Sigmoid colon (tissue), 7 donors: ENCODE measurements around the gene RALA. TPM values are rescaled to one million over a fixed set of nuclear protein-coding genes. Genes with fewer than 3 reads are reported as not detected.

ENCODE experiments used
- DNase-seq: peaks from one replicate; pipeline ENCODE4 v3.0.0-alpha.2; 2019
- H3K27ac ChIP-seq, 4 donors: fragments of 200-600 bp; sonication (generic); one replicate each; pipeline ENCODE4 v1.5.1; 2016 to 2019; ENCODE audit warnings: mild to moderate bottlenecking in 1 of 4
- H3K27me3 ChIP-seq, 3 donors: fragments of 200-600 bp; sonication (generic); one replicate each; pipeline ENCODE4 v1.5.1; 2019; ENCODE audit warnings: mild to moderate bottlenecking in 1 of 3
- H3K36me3 ChIP-seq, 4 donors: fragments of 200-600 bp; sonication (generic); one replicate each; pipeline ENCODE4 v1.5.1; 2016 to 2019
- H3K4me1 ChIP-seq, 4 donors: fragments of 200-600 bp; sonication (generic); one replicate each; pipeline ENCODE4 v1.5.1; 2017 to 2019
- H3K4me3 ChIP-seq, 4 donors: fragments of 200-600 bp; sonication (generic); one replicate each; pipeline ENCODE4 v1.5.1; 2017 to 2019; ENCODE audit warnings: mild to moderate bottlenecking in 2 of 4, moderate library complexity in 1 of 4
- H3K9me3 ChIP-seq, 4 donors: fragments of 200-600 bp in 3 of 4; sonication (generic) in 3 of 4; one replicate each; pipeline versions ENCODE4 v1.5.1 to v1.6.1; 2013 to 2019
- EP300 ChIP-seq, 4 donors: sonication (generic); formaldehyde crosslinking; IDR thresholded peaks; one replicate each; pipeline ENCODE4 v1.6.1; 2017; ENCODE audit warnings: antibody characterized with exemption in 4 of 4
- POLR2A ChIP-seq, 2 donors: fragments of 450-650 bp; IDR thresholded peaks; one replicate each; pipeline ENCODE4 v1.6.1; 2016; ENCODE audit warnings: antibody characterized with exemption in 2 of 2, mild to moderate bottlenecking in 2 of 2, moderate library complexity in 2 of 2
- POLR2AphosphoS5 ChIP-seq, 4 donors: sonication (generic); formaldehyde crosslinking; IDR thresholded peaks; one replicate each; pipeline ENCODE4 v1.6.1; 2017; ENCODE audit warnings: antibody characterized with exemption in 4 of 4
- WGBS, 2 donors: extraction: QIAGEN DNeasy Blood & Tissue Kit; methylation state at CpG; one replicate each; pipeline ENCODE4 v1.1.7; 2013; 5-methylcytosine and 5-hydroxymethylcytosine counted together
- intact Hi-C: fragments of 100-400 bp; cut with DNase I; formaldehyde crosslinking; loops from one replicate; pipeline ENCODE4 v1.15.1; 2023
- polyA plus RNA-seq, 3 donors: library from polyadenylated mRNA; stranded (reverse); fragments of 200-250 nt; gene quantifications; one replicate each; pipeline ENCODE4 v1.2.3, GENCODE V29; 2013
- total RNA-seq, 4 donors: library from RNA; depleted of rRNA; stranded (reverse); fragments of >200 nt; gene quantifications; one replicate each; pipeline ENCODE4 v1.1.0, GENCODE V29; 2016
- TF ChIP-seq, protein P1 (sequence below), 4 experiments: fragments of 450-650 bp in 3 of 4; fragments of 200-600 bp in 1 of 4; IDR thresholded peaks; one replicate each; pipeline ENCODE4 v1.5.1; 2016 to 2019; ENCODE audit warnings: antibody characterized with exemption in 4 of 4, mild to moderate bottlenecking in 3 of 4, moderate library complexity in 2 of 4
- donor health status: healthy with polysubstance abuse.
- donor health status: Bipolar disorder and iron deficiency.
- donor health status: healthy.

The RALA gene
- total and polyA plus RNA-seq, 7 donors, result 11.5 to 68.0 (median 19.6) TPM

GRCh38 chr7:39582536-39582935, 40.8 kb upstream of the RALA start:
- Histone ChIP-seq H3K9me3 (no peaks in the 10 kb centered on the region), H3K27ac (no peak overlapping the region), H3K4me3 (no peak overlapping the region), H3K4me1 (no peaks in the 10 kb centered on the region), H3K27me3 (no peaks in the 10 kb centered on the region), H3K36me3 (peaks cover 0 to 9% (median 0%) of the 10 kb centered on the region in 4 donors)
- WGBS, 2 donors, result 96% methylated on average over 2 of the region's 2 CpGs
- intact Hi-C loops, result loop anchor here (2.0 to 10.0 kb wide), 3 partner anchors 40 to 472 kb away; partner anchors contain the start of gene RALA
- DNase-seq, result no peak
- TF ChIP-seq POLR2A (IDR thresholded peaks at IDR 0.05) (no peak), EP300 (IDR thresholded peaks at IDR 0.05) (no peak), POLR2AphosphoS5 (IDR thresholded peaks at IDR 0.05) (no peak)
- TF ChIP-seq, protein P1, sequence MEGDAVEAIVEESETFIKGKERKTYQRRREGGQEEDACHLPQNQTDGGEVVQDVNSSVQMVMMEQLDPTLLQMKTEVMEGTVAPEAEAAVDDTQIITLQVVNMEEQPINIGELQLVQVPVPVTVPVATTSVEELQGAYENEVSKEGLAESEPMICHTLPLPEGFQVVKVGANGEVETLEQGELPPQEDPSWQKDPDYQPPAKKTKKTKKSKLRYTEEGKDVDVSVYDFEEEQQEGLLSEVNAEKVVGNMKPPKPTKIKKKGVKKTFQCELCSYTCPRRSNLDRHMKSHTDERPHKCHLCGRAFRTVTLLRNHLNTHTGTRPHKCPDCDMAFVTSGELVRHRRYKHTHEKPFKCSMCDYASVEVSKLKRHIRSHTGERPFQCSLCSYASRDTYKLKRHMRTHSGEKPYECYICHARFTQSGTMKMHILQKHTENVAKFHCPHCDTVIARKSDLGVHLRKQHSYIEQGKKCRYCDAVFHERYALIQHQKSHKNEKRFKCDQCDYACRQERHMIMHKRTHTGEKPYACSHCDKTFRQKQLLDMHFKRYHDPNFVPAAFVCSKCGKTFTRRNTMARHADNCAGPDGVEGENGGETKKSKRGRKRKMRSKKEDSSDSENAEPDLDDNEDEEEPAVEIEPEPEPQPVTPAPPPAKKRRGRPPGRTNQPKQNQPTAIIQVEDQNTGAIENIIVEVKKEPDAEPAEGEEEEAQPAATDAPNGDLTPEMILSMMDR (IDR thresholded peaks at IDR 0.05), result no peak

GRCh38 chr7:39583539-39583938, 39.8 kb upstream of the RALA start:
- Histone ChIP-seq H3K4me3 (no peak overlapping the region), H3K27ac (no peak overlapping the region), H3K36me3 (peaks cover 0 to 6% (median 0%) of the 10 kb centered on the region in 4 donors), H3K4me1 (no peaks in the 10 kb centered on the region), H3K27me3 (no peaks in the 10 kb centered on the region), H3K9me3 (no peaks in the 10 kb centered on the region)
- TF ChIP-seq EP300 (IDR thresholded peaks at IDR 0.05), result no peak
- TF ChIP-seq, protein P1 (IDR thresholded peaks at IDR 0.05), result no peak
- no peak for TF ChIP-seq POLR2A (IDR thresholded peaks at IDR 0.05)
- WGBS, 2 donors, result 47 to 76% methylated on average over 2 of the region's 2 CpGs
- intact Hi-C loops, result loop anchor here (2.0 to 10.0 kb wide), 3 partner anchors 39 to 471 kb away; partner anchors contain the start of gene RALA
- no peak for DNase-seq

- Histone ChIP-seq H3K27me3 (no peaks in the 10 kb centered on the region), H3K4me1 (no peaks in the 10 kb centered on the region), H3K4me3 (no peak overlapping the region), H3K9me3 (no peaks in the 10 kb centered on the region), H3K36me3 (no peaks in the 10 kb centered on the region), H3K27ac (no peak overlapping the region)
- DNase-seq, result no peak
- TF ChIP-seq EP300 (IDR thresholded peaks at IDR 0.05), result no peak
- no peak for TF ChIP-seq POLR2AphosphoS5 (IDR thresholded peaks at IDR 0.05)
- no peak for TF ChIP-seq POLR2A (IDR thresholded peaks at IDR 0.05)
- intact Hi-C loops, result loop anchor here (10.0 kb wide), 1 partner anchor 467 kb away; no protein-coding TSS in a partner anchor
These were observed 36.0 kb upstream of the RALA start for GRCh38 chr7:39587393-39587792.

GRCh38 chr7:39588416-39588815, 35.0 kb upstream of the RALA start:
- intact Hi-C loops, result loop anchor here (10.0 kb wide), 1 partner anchor 466 kb away; no protein-coding TSS in a partner anchor
- Histone ChIP-seq H3K27ac (no peak overlapping the region), H3K4me3 (no peak overlapping the region), H3K4me1 (no peaks in the 10 kb centered on the region), H3K36me3 (no peaks in the 10 kb centered on the region), H3K27me3 (no peaks in the 10 kb centered on the region), H3K9me3 (no peaks in the 10 kb centered on the region)
- WGBS, 2 donors, result 68 to 69% methylated on average over 5 of the region's 5 CpGs
- DNase-seq, result no peak
- TF ChIP-seq, protein P1 (IDR thresholded peaks at IDR 0.05), result no peak
- TF ChIP-seq POLR2A (IDR thresholded peaks at IDR 0.05), result no peak
- no peak for TF ChIP-seq EP300 (IDR thresholded peaks at IDR 0.05)
- TF ChIP-seq POLR2AphosphoS5 (IDR thresholded peaks at IDR 0.05), result no peak

GRCh38 chr7:39589323-39590111, 33.9 kb upstream of the RALA start:
- intact Hi-C loops, result loop anchor here (10.0 kb wide), 1 partner anchor 465 kb away; no protein-coding TSS in a partner anchor
- no peak for TF ChIP-seq POLR2A (IDR thresholded peaks at IDR 0.05)
- TF ChIP-seq POLR2AphosphoS5 (IDR thresholded peaks at IDR 0.05), result peak in 1 of 4 donors; percentile 32
- TF ChIP-seq, protein P1 (IDR thresholded peaks at IDR 0.05), result no peak
- peak in 1 of 4 donors; percentile 30 for TF ChIP-seq EP300 (IDR thresholded peaks at IDR 0.05)
- Histone ChIP-seq H3K27me3 (no peaks in the 10 kb centered on the region), H3K36me3 (no peaks in the 10 kb centered on the region), H3K9me3 (no peaks in the 10 kb centered on the region), H3K4me3 (no peak overlapping the region), H3K27ac (no peak overlapping the region), H3K4me1 (no peaks in the 10 kb centered on the region)
- no peak for DNase-seq
- WGBS, 2 donors, result 46 to 79% methylated on average over 7 of the region's 7 CpGs
